K562 (cell line): ENCODE data around the gene CACNA2D3. TPM values are rescaled to one million over a fixed set of nuclear protein-coding genes. Genes with fewer than 3 reads are reported as not detected.

ENCODE experiments used
- ATAC-seq: fragments of 200-7000 bp; cut with Tn5 transposase; 3 replicates; pipeline ENCODE4 v1.9.1; 2020; ENCODE audit warnings: moderate library complexity
- BruUV-seq: library from RNA; stranded (reverse); fragments of 400-500 nt; replicated peaks from 2 replicates; lab custom pipeline; 2021; lab: Mats Ljungman, UMichigan
- CTCF ChIA-PET: fragments of 300-600 bp; formaldehyde crosslinking; extraction: SDS; loops from one replicate; lab custom pipeline; 2021; ENCODE audit warnings: low intra/inter-chr PET ratio; lab: Yijun Ruan, JAX
- POLR2A ChIA-PET: fragments of 300-600, 350-650 bp; sonication (Branson Sonifier 250); formaldehyde crosslinking; extraction: SDS; loops from one replicate; lab custom pipeline; 2021; ENCODE audit warnings: antibody characterized with exemption, inconsistent platforms; lab: Yijun Ruan, JAX
- DNase-seq, 4 experiments: peaks; one replicate each; pipeline versions ENCODE4 v3.0.0 to v3.0.0-alpha.2; 2011 to 2018; ENCODE audit warnings: low spot score in 3 of 4, mixed read lengths in 3 of 4; ENCODE audit errors: extremely low read depth in 1 of 4
- FAIRE-seq: peaks from 2 replicates; lab custom pipeline; 2011; peaks lifted over from hg19 to GRCh38; lab: Jason Lieb, UNC
- H2AFZ ChIP-seq: 2 replicates; pipeline ENCODE4 v1.6.0; 2011; ENCODE audit warnings: low read depth, low read length, control low read depth, inconsistent platforms
- H3K27ac ChIP-seq: fragments of 200-600 bp; 3 replicates; pipeline ENCODE4 v1.8.0; 2011; ENCODE audit warnings: low read depth, mild to moderate bottlenecking, control low read depth, inconsistent platforms, low read length, moderate library complexity, mixed read lengths; ENCODE audit errors: extremely low read depth
- H3K27me3 ChIP-seq, 2 experiments: fragments of 300-600 bp in 1 of 2; 2 replicates in 1 of 2; 3 replicates in 1 of 2; pipeline versions ENCODE4 v1.6.0 to v1.8.0; 2011; ENCODE audit warnings: inconsistent platforms in 2 of 2, low read length in 2 of 2, mild to moderate bottlenecking in 1 of 2, mixed read lengths in 1 of 2, moderate library complexity in 1 of 2; ENCODE audit not compliant: control insufficient read depth in 2 of 2, insufficient read depth in 2 of 2
- H3K36me3 ChIP-seq: fragments of 300-600 bp; 3 replicates; pipeline ENCODE4 v1.8.0; 2011; ENCODE audit warnings: mild to moderate bottlenecking, low read length, inconsistent platforms; ENCODE audit not compliant: control insufficient read depth, insufficient read depth
- H3K4me1 ChIP-seq, 2 experiments: fragments of 200-600 bp in 1 of 2; replicated peaks in 1 of 2; 2 replicates in 1 of 2; 3 replicates in 1 of 2; pipeline versions ENCODE4 v1.5.1 to v1.8.0; 2011; ENCODE audit warnings: inconsistent platforms in 2 of 2, low read length in 2 of 2, mild to moderate bottlenecking in 1 of 2, mixed read lengths in 1 of 2, moderate library complexity in 1 of 2; ENCODE audit not compliant: control insufficient read depth in 2 of 2, insufficient read depth in 2 of 2
- H3K4me2 ChIP-seq: 2 replicates; pipeline ENCODE4 v1.6.1; 2011; ENCODE audit warnings: low read length, control low read depth, inconsistent platforms, mixed read lengths; ENCODE audit not compliant: insufficient read depth
- H3K4me3 ChIP-seq: fragments of 200-600 bp; sonication (generic), shearing (Covaris generic); 2 replicates; pipeline ENCODE4 v1.5.1; 2016; ENCODE audit warnings: control low read depth, inconsistent platforms
- H3K79me2 ChIP-seq: fragments of 200-600 bp; 3 replicates; pipeline ENCODE4 v1.8.0; 2011; ENCODE audit warnings: low read length, inconsistent platforms; ENCODE audit not compliant: control insufficient read depth, insufficient read depth
- H3K9ac ChIP-seq, 2 experiments: 2 replicates each; pipeline versions ENCODE4 v1.6.0 to v1.6.1; 2011; ENCODE audit warnings: low read depth in 2 of 2, low read length in 2 of 2, control low read depth in 1 of 2, inconsistent platforms in 1 of 2, mild to moderate bottlenecking in 1 of 2, mixed read lengths in 1 of 2; ENCODE audit not compliant: insufficient read depth in 1 of 2
- H3K9me1 ChIP-seq: one replicate; pipeline ENCODE4 v1.6.0; 2011; ENCODE audit warnings: inconsistent platforms, mild to moderate bottlenecking, low read length, moderate library complexity; ENCODE audit not compliant: control insufficient read depth, insufficient read depth
- H3K9me3 ChIP-seq: replicated peaks from 2 replicates; pipeline ENCODE4 v1.5.1; 2011; ENCODE audit warnings: low read depth, low read length, inconsistent platforms; ENCODE audit not compliant: control insufficient read depth, insufficient read depth
- H4K20me1 ChIP-seq: replicated peaks from 2 replicates; pipeline ENCODE4 v1.6.1; 2011; ENCODE audit warnings: low read length, inconsistent platforms, mixed read lengths; ENCODE audit not compliant: control insufficient read depth, insufficient read depth
- GABPB2 ChIP-seq: fragments of 250-450 bp; sonication (Bioruptor Pico); conservative IDR thresholded peaks from 2 replicates; pipeline ENCODE4 v1.5.1; 2021; ENCODE audit warnings: mild to moderate bottlenecking
- KLF1 ChIP-seq: fragments of 450-650 bp; IDR thresholded peaks from 2 replicates; pipeline ENCODE4 v1.6.1; 2016; ENCODE audit warnings: missing genetic modification characterization, missing compliant biosample characterization
- PHTF2 ChIP-seq: fragments of 250-450 bp; sonication (Bioruptor Pico); IDR thresholded peaks from 2 replicates; pipeline ENCODE4 v1.5.0; 2021; ENCODE audit warnings: mild to moderate bottlenecking
- SMAD1 ChIP-seq: fragments of 150-350 bp; IDR thresholded peaks from 2 replicates; pipeline ENCODE4 v1.6.1; 2014; ENCODE audit warnings: low read length, low read depth; ENCODE audit not compliant: partially characterized antibody
- ZC3H11A ChIP-seq: IDR thresholded peaks from 2 replicates; pipeline ENCODE4 v1.6.1; 2012; ENCODE audit warnings: low read depth, low read length, improper control_type of control experiment
- WGBS: fragments of 100-300 bp; shearing (Covaris generic); methylation state at CpG from one replicate; pipeline ENCODE4 v1.1.6; 2016; ENCODE audit warnings: low coverage, mixed read lengths; ENCODE audit not compliant: insufficient coverage; ENCODE audit errors: missing lambda C conversion rate; 5-methylcytosine and 5-hydroxymethylcytosine counted together
- in situ Hi-C: fragments of 300-500 bp; cut with MboI; formaldehyde crosslinking; loops from 4 replicates; pipeline ENCODE4 v1.15.0; 2018; ENCODE audit warnings: inconsistent platforms, mixed read lengths
- intact Hi-C: fragments of 100-400 bp; cut with micrococcal nuclease; formaldehyde crosslinking; loops from 2 replicates; pipeline ENCODE4 v1.14.2; 2022
- polyA plus RNA-seq, 8 experiments: library from polyadenylated mRNA; depleted of rRNA in 4 of 8; stranded (reverse) in 5 of 8; unstranded in 3 of 8; fragments of >200 nt; fragmentation: Nextera tagmentation in 2 of 8; fragmentation: Illumina TruSeq in 1 of 8; extraction: Ambion mirVana in 2 of 8; extraction: Trizol in 1 of 8; gene quantifications; 2 replicates each; pipeline versions ENCODE4 v1.2.1 to v1.2.3, GENCODE V29; 2011 to 2014; ENCODE audit warnings: inconsistent platforms in 1 of 8, missing spikeins in 1 of 8
- total RNA-seq, 7 experiments: library from RNA; depleted of rRNA in 6 of 7; stranded (reverse); fragments of >200 nt in 6 of 7; fragmentation: Illumina TruSeq in 2 of 7; extraction: Trizol in 2 of 7; gene quantifications; 2 replicates each; pipeline versions ENCODE4 v1.2.1 to v1.2.3, GENCODE V29; 2011 to 2021; ENCODE audit warnings: low replicate concordance in 1 of 7
- TF ChIP-seq, protein P1 (sequence below): fragments of 250-450 bp; sonication (Bioruptor Pico); IDR thresholded peaks from 2 replicates; pipeline ENCODE4 v1.5.0; 2020; ENCODE audit warnings: mild to moderate bottlenecking
- TF ChIP-seq, protein P2 (sequence below): sonication (generic); formaldehyde crosslinking; IDR thresholded peaks from 2 replicates; pipeline ENCODE4 v1.8.0; 2022; ENCODE audit warnings: mild to moderate bottlenecking, missing genetic modification reagents
- TF ChIP-seq, protein P3 (sequence below): conservative IDR thresholded peaks from 2 replicates; pipeline ENCODE4 v1.6.1; 2011; ENCODE audit warnings: low read depth, mild to moderate bottlenecking, low read length; ENCODE audit not compliant: control insufficient read depth

CACNA2D3 gene
- total and polyA plus RNA-seq, 9 of the 15 experiments (the other 6 are each of a cell fraction or from before 2014, with no cell fraction given), result 0.01 TPM; not detected in 8

DNA sequence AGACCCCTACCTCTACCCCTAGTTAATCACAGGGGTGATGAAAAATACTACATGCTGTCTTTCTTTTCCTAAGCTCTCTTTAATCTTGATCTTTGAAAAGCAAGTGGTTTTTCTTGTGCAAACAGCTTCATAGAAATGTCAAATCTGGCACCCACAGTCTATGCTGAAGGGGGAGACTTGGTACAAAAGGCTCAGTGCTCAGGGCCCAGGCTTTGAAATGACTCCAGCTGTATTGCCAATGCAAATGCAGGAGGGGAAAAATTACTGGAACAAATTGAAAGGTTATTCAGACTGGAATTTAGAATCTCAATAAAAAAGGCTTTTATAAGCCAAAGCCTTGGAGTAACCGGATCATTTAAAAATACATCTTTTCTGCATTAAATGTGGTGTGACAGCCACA lies 581.6 kb downstream of the CACNA2D3 start:
- BruUV-seq, result no TSS peak
- Histone ChIP-seq H4K20me1 (no peaks in the 10 kb centered on the region), H3K79me2 (no peaks in the 10 kb centered on the region), H3K4me2 (no peak overlapping the region), H3K27ac (no peak overlapping the region), H3K9me1 (no peaks in the 10 kb centered on the region), H3K9ac (no peak overlapping the region), H2AFZ (no peak overlapping the region), H3K27me3 (no peaks in the 10 kb centered on the region), H3K9me3 (no peaks in the 10 kb centered on the region), H3K4me3 (no peak overlapping the region), H3K36me3 (no peaks in the 10 kb centered on the region), H3K4me1 (no peaks in the 10 kb centered on the region)
- in situ Hi-C loops (no loop called here), intact Hi-C loops (no loop called here)
- DNase-seq (no peak), ATAC-seq (no peak), FAIRE-seq (no peak)
- TF ChIP-seq SMAD1 (no peak), ZC3H11A (no peak), GABPB2 (CRISPR knock-in tag) (no peak), PHTF2 (CRISPR knock-in tag) (no peak), KLF1 (tag) (no peak)
- TF ChIP-seq, protein P1, sequence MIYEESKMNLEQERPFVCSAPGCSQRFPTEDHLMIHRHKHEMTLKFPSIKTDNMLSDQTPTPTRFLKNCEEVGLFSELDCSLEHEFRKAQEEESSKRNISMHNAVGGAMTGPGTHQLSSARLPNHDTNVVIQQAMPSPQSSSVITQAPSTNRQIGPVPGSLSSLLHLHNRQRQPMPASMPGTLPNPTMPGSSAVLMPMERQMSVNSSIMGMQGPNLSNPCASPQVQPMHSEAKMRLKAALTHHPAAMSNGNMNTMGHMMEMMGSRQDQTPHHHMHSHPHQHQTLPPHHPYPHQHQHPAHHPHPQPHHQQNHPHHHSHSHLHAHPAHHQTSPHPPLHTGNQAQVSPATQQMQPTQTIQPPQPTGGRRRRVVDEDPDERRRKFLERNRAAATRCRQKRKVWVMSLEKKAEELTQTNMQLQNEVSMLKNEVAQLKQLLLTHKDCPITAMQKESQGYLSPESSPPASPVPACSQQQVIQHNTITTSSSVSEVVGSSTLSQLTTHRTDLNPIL (CRISPR knock-in tag), result no peak
- TF ChIP-seq, protein P2, sequence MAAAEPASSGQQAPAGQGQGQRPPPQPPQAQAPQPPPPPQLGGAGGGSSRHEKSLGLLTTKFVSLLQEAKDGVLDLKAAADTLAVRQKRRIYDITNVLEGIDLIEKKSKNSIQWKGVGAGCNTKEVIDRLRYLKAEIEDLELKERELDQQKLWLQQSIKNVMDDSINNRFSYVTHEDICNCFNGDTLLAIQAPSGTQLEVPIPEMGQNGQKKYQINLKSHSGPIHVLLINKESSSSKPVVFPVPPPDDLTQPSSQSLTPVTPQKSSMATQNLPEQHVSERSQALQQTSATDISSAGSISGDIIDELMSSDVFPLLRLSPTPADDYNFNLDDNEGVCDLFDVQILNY (CRISPR knock-in tag), result no peak
- TF ChIP-seq, protein P3, sequence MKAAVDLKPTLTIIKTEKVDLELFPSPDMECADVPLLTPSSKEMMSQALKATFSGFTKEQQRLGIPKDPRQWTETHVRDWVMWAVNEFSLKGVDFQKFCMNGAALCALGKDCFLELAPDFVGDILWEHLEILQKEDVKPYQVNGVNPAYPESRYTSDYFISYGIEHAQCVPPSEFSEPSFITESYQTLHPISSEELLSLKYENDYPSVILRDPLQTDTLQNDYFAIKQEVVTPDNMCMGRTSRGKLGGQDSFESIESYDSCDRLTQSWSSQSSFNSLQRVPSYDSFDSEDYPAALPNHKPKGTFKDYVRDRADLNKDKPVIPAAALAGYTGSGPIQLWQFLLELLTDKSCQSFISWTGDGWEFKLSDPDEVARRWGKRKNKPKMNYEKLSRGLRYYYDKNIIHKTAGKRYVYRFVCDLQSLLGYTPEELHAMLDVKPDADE, result no peak
- CTCF ChIA-PET, result no interaction called here
- WGBS, result 0% methylated on average over 1 of the region's 1 CpG
- POLR2A ChIA-PET, result no interaction called here
